Trophoblast cell (in vitro differentiated cells and primary cell): ENCODE results near the gene STX16.

ENCODE experiments used
- DNase-seq, 2 donors: peaks; one replicate each; pipeline ENCODE4 v3.0.0-alpha.2; 2016
- H2AFZ ChIP-seq: 2 replicates; pipeline ENCODE4 v1.6.1; 2013; ENCODE audit warnings: low read length, moderate library complexity, mild to moderate bottlenecking; ENCODE audit not compliant: insufficient read depth, poor library complexity
- H2AK5ac ChIP-seq: 2 replicates; pipeline ENCODE4 v1.6.1; 2013; ENCODE audit warnings: mild to moderate bottlenecking, low read length
- H2BK120ac ChIP-seq: 2 replicates; pipeline ENCODE4 v1.6.1; 2013; ENCODE audit warnings: low read length, mild to moderate bottlenecking, moderate library complexity; ENCODE audit not compliant: insufficient read depth, poor library complexity
- H2BK12ac ChIP-seq: 2 replicates; pipeline ENCODE4 v1.6.1; 2013; ENCODE audit warnings: mild to moderate bottlenecking, low read length, moderate library complexity
- H2BK5ac ChIP-seq: 2 replicates; pipeline ENCODE4 v1.6.1; 2013; ENCODE audit warnings: low read length, low read depth, moderate library complexity, mild to moderate bottlenecking; ENCODE audit not compliant: poor library complexity
- H3K14ac ChIP-seq: 2 replicates; pipeline ENCODE4 v1.6.1; 2013; ENCODE audit warnings: mild to moderate bottlenecking, low read length
- H3K18ac ChIP-seq: 2 replicates; pipeline ENCODE4 v1.6.1; 2013; ENCODE audit warnings: mild to moderate bottlenecking, low read length
- H3K23ac ChIP-seq: 2 replicates; pipeline ENCODE4 v1.6.1; 2013; ENCODE audit warnings: low read length
- H3K27ac ChIP-seq: 2 replicates; pipeline ENCODE4 v1.5.1; 2013; ENCODE audit warnings: low read depth, mild to moderate bottlenecking, inconsistent platforms, low read length, moderate library complexity
- H3K27me3 ChIP-seq: 2 replicates; pipeline ENCODE4 v1.6.1; 2013; ENCODE audit warnings: inconsistent platforms, mild to moderate bottlenecking, low read length, moderate library complexity; ENCODE audit not compliant: insufficient read depth
- H3K36me3 ChIP-seq, 2 experiments: 1 replicate in 1 of 2; 2 replicates in 1 of 2; pipeline ENCODE4 v1.6.1; 2013; ENCODE audit warnings: low read length in 2 of 2, mild to moderate bottlenecking in 2 of 2, moderate library complexity in 1 of 2; ENCODE audit not compliant: insufficient read depth in 2 of 2, control insufficient read depth in 1 of 2
- H3K4ac ChIP-seq: 2 replicates; pipeline ENCODE4 v1.6.1; 2013; ENCODE audit warnings: low read depth, mild to moderate bottlenecking, low read length, moderate library complexity
- H3K4me1 ChIP-seq, 2 experiments: 1 replicate in 1 of 2; 2 replicates in 1 of 2; pipeline ENCODE4 v1.6.1; 2013; ENCODE audit warnings: low read length in 2 of 2, mild to moderate bottlenecking in 2 of 2, moderate library complexity in 1 of 2; ENCODE audit not compliant: insufficient read depth in 2 of 2, control insufficient read depth in 1 of 2
- H3K4me2 ChIP-seq: 2 replicates; pipeline ENCODE4 v1.6.1; 2013; ENCODE audit warnings: inconsistent platforms, mild to moderate bottlenecking, low read length, moderate library complexity
- H3K4me3 ChIP-seq: 2 replicates; pipeline ENCODE4 v1.5.1; 2013; ENCODE audit warnings: mild to moderate bottlenecking, low read depth, low read length, inconsistent platforms
- H3K79me1 ChIP-seq: one replicate; pipeline ENCODE4 v1.6.1; 2013; ENCODE audit warnings: low read length
- H3K79me2 ChIP-seq: 2 replicates; pipeline ENCODE4 v1.6.1; 2013; ENCODE audit warnings: low read length, mild to moderate bottlenecking; ENCODE audit not compliant: control insufficient read depth, insufficient read depth, poor library complexity
- H3K9ac ChIP-seq: 2 replicates; pipeline ENCODE4 v1.6.1; 2013; ENCODE audit warnings: mild to moderate bottlenecking, low read length
- H3K9me3 ChIP-seq: 2 replicates; pipeline ENCODE4 v1.6.1; 2013; ENCODE audit warnings: low read depth, mild to moderate bottlenecking, control low read depth, inconsistent platforms, low read length; ENCODE audit not compliant: insufficient read depth
- H4K12ac ChIP-seq: 2 replicates; pipeline ENCODE4 v1.6.1; 2013; ENCODE audit warnings: low read depth, mild to moderate bottlenecking, low read length, moderate library complexity
- H4K8ac ChIP-seq: 2 replicates; pipeline ENCODE4 v1.6.1; 2013; ENCODE audit warnings: low read depth, mild to moderate bottlenecking, low read length, moderate library complexity
- H4K91ac ChIP-seq: one replicate; pipeline ENCODE4 v1.6.1; 2013; ENCODE audit warnings: low read depth, mild to moderate bottlenecking, low read length, moderate library complexity
- WGBS: extraction: QIAGEN DNeasy Blood & Tissue Kit; methylation state at CpG from one replicate; pipeline ENCODE4 v1.1.7; 2013; ENCODE audit warnings: missing lambda C conversion rate; ENCODE audit not compliant: insufficient read length, insufficient coverage; ENCODE audit errors: extremely low coverage; 5-methylcytosine and 5-hydroxymethylcytosine counted together

STX16 gene

GRCh38 chr20:58720890-58721289 lies 69.8 kb downstream of the STX16 start:
- Histone ChIP-seq H3K27me3 (no peaks in the 10 kb centered on the region), H4K12ac (no peak overlapping the region), H3K9me3 (peaks cover 2% of the 10 kb centered on the region), H3K36me3 (peaks cover 0 to 2% of the 10 kb centered on the region in 2 experiments), H3K14ac (no peak overlapping the region), H3K4me2 (no peak overlapping the region), H3K4me3 (no peak overlapping the region), H3K79me2 (no peaks in the 10 kb centered on the region), H3K18ac (no peak overlapping the region), H2AK5ac (no peak overlapping the region), H2BK5ac (no peak overlapping the region), H3K9ac (no peak overlapping the region), H4K91ac (no peak overlapping the region), H3K79me1 (no peaks in the 10 kb centered on the region), H3K4me1 (no peaks in the 10 kb centered on the region), H3K27ac (no peak overlapping the region), H2BK12ac (no peak overlapping the region), H4K8ac (no peak overlapping the region), H2BK120ac (no peak overlapping the region), H3K23ac (no peak overlapping the region), H2AFZ (no peak overlapping the region), H3K4ac (no peak overlapping the region)
- DNase-seq: no peak
- no CpG with 5 or more reads among the region's 14 CpGs for whole genome bisulfite sequencing

GRCh38 chr20:58721951-58722778 lies 71.1 kb downstream of the STX16 start:
- H3K27me3 ChIP-seq: no peaks in the 10 kb centered on the region
- H2BK120ac ChIP-seq: no peak overlapping the region
- H2AFZ ChIP-seq: no peak overlapping the region
- H3K4me1 ChIP-seq: no peaks in the 10 kb centered on the region
- no CpG with 5 or more reads among the region's 22 CpGs for WGBS
- H3K36me3 ChIP-seq: no peaks in the 10 kb centered on the region
- H2BK5ac ChIP-seq: no peak overlapping the region
- H3K79me1 ChIP-seq: no peaks in the 10 kb centered on the region
- no peak overlapping the region for H3K14ac ChIP-seq
- H3K27ac ChIP-seq: no peak overlapping the region
- peak in 1 of 2 donors; percentile 13 for DNase-seq
- no peak overlapping the region for H3K18ac ChIP-seq
- H3K9me3 ChIP-seq: peaks cover 2% of the 10 kb centered on the region
- no peaks in the 10 kb centered on the region for H3K79me2 ChIP-seq
- no peak overlapping the region for H2AK5ac ChIP-seq
- H3K9ac ChIP-seq: peak overlapping the region; percentile 56
- no peak overlapping the region for H4K12ac ChIP-seq
- no peak overlapping the region for H2BK12ac ChIP-seq
- H4K91ac ChIP-seq: no peak overlapping the region
- no peak overlapping the region for H4K8ac ChIP-seq
- H3K23ac ChIP-seq: no peak overlapping the region
- no peak overlapping the region for H3K4me2 ChIP-seq
- H3K4me3 ChIP-seq: no peak overlapping the region
- H3K4ac ChIP-seq: no peak overlapping the region

GRCh38 chr20:58722877-58723627 lies 72.0 kb downstream of the STX16 start:
- no peak overlapping the region for H2AK5ac ChIP-seq
- H3K79me1 ChIP-seq: no peaks in the 10 kb centered on the region
- no CpG with 5 or more reads among the region's 9 CpGs for WGBS
- no peaks in the 10 kb centered on the region for H3K79me2 ChIP-seq
- H2AFZ ChIP-seq: no peak overlapping the region
- H4K91ac ChIP-seq: no peak overlapping the region
- H3K9ac ChIP-seq: no peak overlapping the region
- H4K12ac ChIP-seq: no peak overlapping the region
- H2BK12ac ChIP-seq: no peak overlapping the region
- H3K14ac ChIP-seq: no peak overlapping the region
- no peaks in the 10 kb centered on the region for H3K36me3 ChIP-seq
- H2BK120ac ChIP-seq: no peak overlapping the region
- H3K18ac ChIP-seq: no peak overlapping the region
- H3K9me3 ChIP-seq: peaks cover under 1% of the 10 kb centered on the region
- H3K4me3 ChIP-seq: no peak overlapping the region
- H3K27me3 ChIP-seq: no peaks in the 10 kb centered on the region
- no peak overlapping the region for H2BK5ac ChIP-seq
- no peak overlapping the region for H3K4ac ChIP-seq
- H3K4me1 ChIP-seq: no peaks in the 10 kb centered on the region
- no peak overlapping the region for H3K27ac ChIP-seq
- no peak overlapping the region for H3K23ac ChIP-seq
- H4K8ac ChIP-seq: no peak overlapping the region
- H3K4me2 ChIP-seq: no peak overlapping the region
- no peak for DNase-seq

GRCh38 chr20:58723628-58723984 lies 72.5 kb downstream of the STX16 start:
- H3K14ac ChIP-seq: no peak overlapping the region
- H3K9ac ChIP-seq: no peak overlapping the region
- no peak overlapping the region for H2AFZ ChIP-seq
- no peaks in the 10 kb centered on the region for H3K27me3 ChIP-seq
- no peak overlapping the region for H4K91ac ChIP-seq
- H4K8ac ChIP-seq: no peak overlapping the region
- no peaks in the 10 kb centered on the region for H3K36me3 ChIP-seq
- H3K4me1 ChIP-seq: no peaks in the 10 kb centered on the region
- H3K79me2 ChIP-seq: no peaks in the 10 kb centered on the region
- no peak overlapping the region for H2BK120ac ChIP-seq
- no CpG with 5 or more reads among the region's 3 CpGs for WGBS
- H3K23ac ChIP-seq: no peak overlapping the region
- H3K4me3 ChIP-seq: no peak overlapping the region
- no peak overlapping the region for H3K4ac ChIP-seq
- H3K9me3 ChIP-seq: no peaks in the 10 kb centered on the region
- no peak overlapping the region for H3K27ac ChIP-seq
- no peak overlapping the region for H4K12ac ChIP-seq
- DNase-seq: no peak
- no peaks in the 10 kb centered on the region for H3K79me1 ChIP-seq
- H3K18ac ChIP-seq: no peak overlapping the region
- H2AK5ac ChIP-seq: no peak overlapping the region
- no peak overlapping the region for H3K4me2 ChIP-seq
- H2BK5ac ChIP-seq: no peak overlapping the region
- H2BK12ac ChIP-seq: no peak overlapping the region
